HG03520 (cell line): ENCODE measurements around the gene PAQR7.

Source experiments
- ATAC-seq: cut with Tn5 transposase; IDR thresholded peaks from one replicate; pipeline ENCODE4 v1.9.1; 2021; ENCODE audit warnings: mild to moderate bottlenecking, moderate library complexity; ENCODE audit not compliant: unreplicated experiment

PAQR7 gene

GRCh38 chr1:25874635-25875153, 814 bp downstream of the PAQR7 start:
- no peak for ATAC-seq

DNA sequence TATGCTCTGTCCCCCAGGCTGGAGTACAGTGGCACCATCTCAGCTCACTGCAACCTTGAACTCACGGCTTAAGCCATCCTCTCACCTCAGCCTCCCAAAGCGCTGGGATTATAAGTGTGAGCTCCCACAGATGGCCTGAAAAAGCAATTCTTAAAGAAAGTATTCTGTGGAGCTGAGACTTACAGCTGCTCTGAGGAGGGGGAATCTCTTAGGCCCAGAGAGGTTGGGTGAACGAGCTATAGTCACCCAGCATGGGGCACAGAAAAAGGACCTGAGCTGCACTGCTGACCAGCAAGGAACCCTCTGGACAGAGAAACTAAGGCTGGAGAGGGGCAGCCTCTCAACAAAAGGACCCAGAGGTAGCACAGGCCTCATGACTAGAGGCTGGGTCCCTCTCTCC, 1.3 kb downstream of the PAQR7 start:
- no peak for ATAC-seq

DNA sequence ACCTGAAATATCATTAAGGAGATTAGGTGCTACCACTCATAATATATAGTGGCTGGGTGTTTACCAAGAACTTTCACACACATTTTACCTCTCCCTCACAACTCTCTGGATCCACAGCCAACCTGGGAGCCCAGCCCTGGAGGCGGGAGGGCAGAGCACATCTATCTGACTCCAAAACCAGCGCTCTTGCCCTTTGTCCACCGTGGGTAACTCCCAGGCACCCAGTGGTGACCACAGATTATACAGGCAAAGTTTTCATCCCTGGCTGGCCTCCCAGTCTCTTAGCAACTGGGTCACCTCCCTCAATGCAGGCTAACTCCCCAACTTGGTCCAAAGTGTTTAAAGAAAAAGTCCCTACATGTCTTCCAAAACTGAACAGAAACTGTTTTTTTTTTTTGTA, 2.4 kb downstream of the PAQR7 start:
- no peak for ATAC-seq

DNA sequence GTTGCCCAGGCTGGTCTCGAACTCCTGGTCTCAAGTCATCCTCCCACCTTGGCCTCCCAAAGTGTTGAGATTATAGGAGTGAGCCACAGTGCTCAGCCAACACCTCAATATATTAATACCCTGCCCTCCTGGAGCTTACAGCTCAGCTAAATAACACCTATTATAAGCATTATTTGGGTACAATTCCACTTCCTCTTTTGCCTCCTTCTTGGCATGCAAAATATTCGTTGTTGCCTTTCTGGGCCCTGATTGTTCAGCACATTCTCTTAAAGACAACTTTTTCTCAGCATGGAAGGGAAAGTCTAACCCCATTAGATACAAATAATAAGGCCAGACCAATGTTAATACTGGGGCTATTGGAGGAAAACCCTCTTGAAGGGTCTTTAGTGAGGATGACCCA, 2.8 kb downstream of the PAQR7 start:
- ATAC-seq, result no peak

GRCh38 chr1:25871704-25872494, 3.6 kb downstream of the PAQR7 start:
- no peak for ATAC-seq

DNA sequence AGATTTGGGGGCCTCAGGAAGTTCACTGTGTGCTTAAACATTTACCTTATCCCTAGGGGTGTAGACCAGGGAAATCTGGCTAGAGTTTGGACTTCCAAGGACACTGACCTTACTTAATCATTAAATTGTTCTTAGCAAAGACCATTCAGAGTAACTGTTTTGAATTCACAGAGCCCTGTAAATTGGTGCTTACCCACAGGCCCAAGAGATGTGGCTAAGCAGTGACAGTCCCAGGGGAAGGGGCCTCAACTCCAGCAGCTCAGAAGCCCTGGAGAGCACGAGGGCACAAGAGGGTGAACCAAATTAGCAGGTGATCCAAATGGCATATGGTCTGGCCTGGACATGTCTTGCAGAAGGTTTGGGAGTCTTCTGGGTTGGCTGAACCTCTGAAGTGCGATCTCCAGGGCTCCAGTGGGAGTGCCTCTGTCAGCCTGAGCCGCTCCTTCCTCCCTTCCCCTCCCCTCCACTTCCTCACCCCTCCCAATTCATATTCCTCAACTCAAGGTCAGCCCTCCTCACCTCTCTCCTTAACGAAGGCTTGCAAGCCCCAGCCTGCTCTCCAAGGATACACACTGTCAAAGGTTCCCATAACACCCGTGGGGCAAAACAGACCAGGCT, 4.3 kb downstream of the PAQR7 start:
- ATAC-seq, result no peak

DNA sequence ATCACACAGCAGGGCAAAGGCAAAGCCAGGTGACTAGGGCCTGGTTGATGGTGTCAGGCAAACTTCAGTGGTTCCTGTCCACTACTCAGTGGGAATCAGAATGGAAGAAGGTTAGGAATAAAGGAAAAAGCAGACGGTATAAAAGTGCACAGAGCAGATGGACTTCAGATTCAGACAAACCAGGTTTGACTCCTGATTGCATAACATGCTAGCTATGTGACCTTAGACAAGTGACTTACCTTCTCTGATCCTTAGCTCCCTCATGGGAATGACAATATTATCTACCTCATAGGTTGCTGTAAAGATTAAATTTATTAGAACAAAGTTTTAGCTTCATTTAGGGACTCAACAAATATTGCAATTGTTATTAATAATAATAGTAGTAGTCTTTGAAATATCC, 4.9 kb downstream of the PAQR7 start:
- ATAC-seq, result no peak

- ATAC-seq, result no peak
These were observed 5.5 kb downstream of the PAQR7 start for GRCh38 chr1:25869909-25870606.

- no peak for ATAC-seq
These were observed 8.1 kb downstream of the PAQR7 start for GRCh38 chr1:25867210-25867991.

GRCh38 chr1:25866288-25866687, 9.2 kb downstream of the PAQR7 start:
- ATAC-seq, result no peak

DNA sequence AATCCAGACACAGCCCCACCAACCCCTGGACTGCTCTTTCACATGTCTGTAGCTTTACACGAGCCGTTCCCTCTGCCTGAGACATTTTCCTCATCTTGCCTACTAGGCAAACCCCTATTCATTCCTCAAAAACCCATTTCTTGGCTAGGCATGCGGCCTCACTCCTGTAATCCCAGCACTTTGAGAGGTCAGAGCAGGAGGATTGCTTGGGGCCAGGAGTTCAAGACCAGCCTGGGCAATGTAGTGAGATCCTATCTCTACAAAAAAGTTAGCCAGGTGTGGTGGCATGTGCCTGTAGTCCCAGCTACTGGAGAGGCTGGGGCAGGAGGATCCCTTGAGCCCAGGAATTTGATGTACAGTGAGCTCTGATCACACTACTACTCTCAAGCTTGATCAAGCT, 11.1 kb downstream of the PAQR7 start:
- ATAC-seq, result no peak

DNA sequence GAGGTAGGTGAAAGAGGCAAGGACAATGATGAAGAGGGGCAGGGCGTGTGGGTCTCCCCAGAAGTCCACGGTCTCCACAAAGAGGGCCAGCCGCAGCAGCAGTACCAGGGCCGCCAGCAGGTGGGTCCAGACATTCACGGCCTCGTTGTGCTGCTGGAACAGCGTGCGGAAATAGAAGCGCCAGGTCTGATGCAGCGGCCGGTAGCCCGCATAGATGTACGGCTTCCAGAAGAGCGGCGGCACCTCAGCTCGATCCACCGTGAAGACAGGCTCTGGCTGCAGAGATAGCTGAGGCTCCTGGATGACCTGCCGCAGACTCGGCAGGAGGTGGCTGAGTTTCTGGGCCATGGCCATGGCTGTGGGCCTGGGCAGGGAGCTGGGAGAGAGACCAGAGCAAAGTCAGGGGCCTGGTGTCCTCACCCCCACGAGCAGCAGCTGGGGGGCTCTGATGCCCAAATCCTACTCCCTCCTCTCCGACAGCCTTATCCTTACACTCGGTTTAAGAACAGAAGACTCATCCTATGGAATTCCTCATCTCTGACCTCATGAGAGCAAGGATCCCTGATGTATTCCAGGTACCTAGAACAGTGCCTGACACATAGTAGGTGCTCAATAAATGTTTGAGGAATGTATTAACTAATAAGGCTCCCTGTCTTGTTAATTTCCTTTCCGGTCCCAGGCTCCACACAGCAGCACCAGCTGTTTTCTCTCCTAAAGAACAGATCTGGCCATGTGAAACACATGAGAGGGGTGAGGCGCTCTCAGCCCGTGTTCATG, 11.8 kb downstream of the PAQR7 start:
- no peak for ATAC-seq

DNA sequence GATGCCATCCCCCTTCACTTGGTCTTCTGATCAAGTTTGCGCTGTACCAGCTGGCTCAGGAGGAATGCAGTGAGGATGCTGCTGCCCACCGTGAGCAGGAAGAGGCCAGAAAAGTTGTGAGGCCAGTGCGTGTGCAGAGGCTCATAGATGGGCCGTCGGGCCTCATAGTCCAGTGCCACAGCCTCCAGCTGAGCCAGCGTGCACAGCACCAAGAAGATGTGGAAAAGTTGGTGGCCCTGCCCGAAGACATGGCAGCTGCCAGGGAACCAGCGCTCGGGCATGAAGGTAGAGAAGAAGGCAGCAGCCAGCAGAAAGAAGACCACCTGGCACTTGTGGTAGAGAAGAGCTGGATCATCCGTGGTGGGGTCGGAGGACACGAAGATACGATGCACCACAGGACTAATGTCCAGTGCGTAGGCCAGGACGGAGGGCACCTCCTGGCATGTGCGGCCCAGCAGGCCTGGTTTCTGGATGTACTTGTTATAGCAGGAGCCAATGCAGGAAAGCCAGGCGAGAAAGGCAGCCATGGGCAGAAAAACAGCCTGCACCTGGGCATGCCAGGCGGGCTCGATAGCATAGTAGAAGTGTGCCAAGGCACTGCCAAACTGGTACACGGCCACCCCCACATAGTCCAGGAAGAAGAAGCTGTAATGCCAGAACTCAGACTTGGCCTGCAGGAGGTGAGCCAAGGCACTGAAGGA, 12.6 kb downstream of the PAQR7 start:
- ATAC-seq, result no peak

DNA sequence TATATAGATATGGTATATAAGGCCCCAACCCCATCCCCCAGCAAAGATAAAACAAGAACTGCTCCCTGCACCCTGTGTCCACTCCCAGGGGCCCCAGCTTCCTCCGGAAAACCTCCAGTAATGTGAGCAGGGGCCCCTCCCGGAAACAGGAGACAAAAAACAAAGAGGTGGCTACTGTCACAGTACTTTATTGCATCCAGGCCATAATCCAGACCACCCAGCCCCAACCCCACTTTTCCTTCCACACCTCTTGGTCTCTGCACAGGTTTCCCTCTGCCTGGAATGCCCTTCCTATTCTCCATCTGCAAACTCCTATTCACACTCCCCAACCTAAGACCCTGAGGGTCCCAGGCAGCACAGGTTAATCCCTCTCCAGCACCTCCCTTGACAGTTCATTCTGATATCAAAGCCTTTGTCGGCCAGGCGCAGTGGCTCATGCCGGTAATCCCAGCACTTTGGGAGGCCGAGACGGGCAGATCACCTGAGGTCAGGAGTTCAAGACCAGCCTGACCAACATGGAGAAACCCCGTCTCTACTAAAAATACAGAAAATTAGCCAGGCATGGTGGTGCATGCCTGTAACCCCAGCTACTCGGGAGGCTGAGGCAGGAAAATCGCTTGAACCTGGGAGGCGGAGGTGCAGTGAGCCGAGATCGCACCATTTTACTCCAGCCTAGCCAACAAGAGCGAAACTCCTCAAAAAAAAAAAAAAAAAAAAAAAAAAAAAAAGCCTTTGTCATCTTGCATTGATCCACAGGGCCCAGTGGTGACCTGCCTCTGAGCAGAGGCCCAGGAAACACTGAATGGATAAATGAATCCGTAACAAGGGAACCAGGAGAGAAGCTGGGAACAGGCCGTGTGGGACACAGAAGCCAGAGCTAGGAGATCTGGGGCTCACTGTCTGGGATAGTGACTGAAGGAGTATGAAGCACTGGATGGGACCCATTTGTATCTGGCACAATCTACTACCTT, 13.9 kb downstream of the PAQR7 start:
- ATAC-seq, result no peak

DNA sequence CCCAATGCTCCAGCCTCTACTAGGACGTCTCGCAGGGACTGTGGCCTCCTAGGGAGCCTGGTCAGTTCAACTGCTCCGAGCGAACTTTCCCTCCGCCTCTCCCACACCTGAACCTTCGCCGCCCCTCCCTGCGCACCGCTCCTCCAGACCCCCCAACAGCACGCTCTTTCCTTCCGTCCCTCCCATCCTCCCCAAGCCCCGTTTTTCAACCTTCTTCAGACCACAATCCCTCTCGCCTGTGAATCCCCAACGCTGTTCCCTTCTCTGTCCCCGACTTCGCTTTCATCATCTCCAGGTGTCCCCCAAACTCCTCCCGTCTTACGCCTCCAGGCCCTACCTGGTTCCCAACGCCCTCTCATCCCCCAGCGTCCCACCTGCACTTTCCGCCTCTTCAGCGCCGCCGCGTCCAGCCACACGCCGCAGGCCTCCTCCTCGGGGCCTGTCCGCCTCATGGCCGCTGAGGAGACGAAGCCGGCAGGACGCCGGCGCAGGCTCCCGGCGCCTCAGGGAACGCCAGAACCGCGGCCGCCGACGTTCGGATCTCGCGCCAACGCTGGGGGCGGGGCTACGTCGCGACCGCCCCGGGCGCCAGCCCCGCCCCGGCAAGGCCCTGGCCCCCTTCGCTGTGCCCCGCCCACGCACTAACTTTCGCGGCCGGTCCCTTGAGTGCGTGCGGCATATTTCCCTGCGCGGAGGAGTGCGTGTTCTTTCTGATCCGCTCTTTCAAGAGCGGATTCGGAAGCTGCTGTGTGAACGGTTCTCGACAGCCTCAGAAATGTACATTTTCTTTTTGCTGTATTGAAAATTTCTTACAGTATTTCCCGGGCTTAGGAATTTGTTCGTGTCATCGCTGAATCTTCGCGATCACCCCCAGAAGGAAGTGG, 16.4 kb downstream of the PAQR7 start, which contains the start of gene AUNIP:
AUNIP (minus strand) TSS at position 552 of the 884 bp plus-strand sequence; CDS start at position 452, 100 bp downstream.
- peak; percentile 82 for ATAC-seq

GRCh38 chr1:25858494-25858893, 17.0 kb downstream of the PAQR7 start:
- ATAC-seq, result no peak

DNA sequence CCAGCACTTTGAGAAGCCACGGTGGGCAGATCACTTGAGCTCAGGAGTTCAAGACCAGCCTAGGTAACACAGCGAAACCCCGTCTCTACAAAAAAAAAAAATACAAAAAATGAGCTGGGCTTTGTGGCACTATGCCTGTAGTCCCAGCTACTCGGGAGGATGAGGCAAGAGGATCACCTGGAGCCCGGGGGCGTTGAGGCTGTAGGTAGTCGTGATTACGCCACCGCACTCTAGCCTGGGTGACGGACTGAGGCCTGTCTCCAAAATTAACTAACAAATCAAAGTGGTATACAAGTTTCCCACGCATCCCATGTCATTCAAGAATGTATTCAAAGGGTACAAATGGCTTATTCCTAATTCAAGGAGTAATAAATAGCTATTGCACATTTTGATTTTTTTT, 18.7 kb downstream of the PAQR7 start:
- no peak for ATAC-seq
